Suprapubic skin (tissue), 4 donors: ENCODE measurements around the gene RPL19. TPM values are rescaled to one million over a fixed set of nuclear protein-coding genes. Genes with fewer than 3 reads are reported as not detected.

Source experiments
- DNase-seq, 2 donors: peaks; one replicate each; pipeline ENCODE4 v3.0.0-alpha.2; 2019; ENCODE audit warnings: low spot score in 2 of 2
- H3K27ac ChIP-seq: fragments of 200-600 bp; sonication (generic); one replicate; pipeline ENCODE4 v1.5.1; 2019
- H3K27me3 ChIP-seq: fragments of 200-600 bp; sonication (generic); one replicate; pipeline ENCODE4 v1.5.1; 2019
- H3K36me3 ChIP-seq: fragments of 200-600 bp; sonication (generic); one replicate; pipeline ENCODE4 v1.5.1; 2019
- H3K4me1 ChIP-seq: fragments of 200-600 bp; sonication (generic); one replicate; pipeline ENCODE4 v1.5.1; 2019
- H3K4me3 ChIP-seq: fragments of 200-600 bp; sonication (generic); one replicate; pipeline ENCODE4 v1.5.1; 2019; ENCODE audit warnings: mild to moderate bottlenecking
- H3K9me3 ChIP-seq: fragments of 200-600 bp; sonication (generic); one replicate; pipeline ENCODE4 v1.5.1; 2019
- CTCF ChIP-seq, 2 donors: fragments of 200-600 bp in 1 of 2; fragments of 450-650 bp in 1 of 2; sonication (generic) in 1 of 2; IDR thresholded peaks; one replicate each; pipeline ENCODE4 v1.5.1; 2016 to 2019; ENCODE audit warnings: antibody characterized with exemption in 2 of 2, mild to moderate bottlenecking in 1 of 2, moderate library complexity in 1 of 2
- EP300 ChIP-seq: sonication (generic); formaldehyde crosslinking; IDR thresholded peaks from one replicate; pipeline ENCODE4 v1.6.1; 2017; ENCODE audit warnings: antibody characterized with exemption
- POLR2A ChIP-seq, 2 donors: fragments of 450-650 bp; IDR thresholded peaks; one replicate each; pipeline ENCODE4 v1.6.1; 2017; ENCODE audit warnings: antibody characterized with exemption in 2 of 2, mild to moderate bottlenecking in 2 of 2, moderate library complexity in 2 of 2
- POLR2AphosphoS5 ChIP-seq, 3 donors: sonication (generic); formaldehyde crosslinking; IDR thresholded peaks; one replicate each; pipeline ENCODE4 v1.6.1; 2017; ENCODE audit warnings: antibody characterized with exemption in 3 of 3
- WGBS: methylation state at CpG from one replicate; pipeline ENCODE4 v1.1.5; 2018; 5-methylcytosine and 5-hydroxymethylcytosine counted together
- total RNA-seq, 4 donors: library from RNA; depleted of rRNA; stranded (reverse); fragments of >200 nt; gene quantifications; one replicate each; pipeline ENCODE4 v1.1.0, GENCODE V29; 2016

RPL19 gene
- total RNA-seq, 4 donors from 2014 or later = 2,327 to 3,514 (median 3,192) TPM

- no peak overlapping the region for H3K27ac ChIP-seq
- no peaks in the 10 kb centered on the region for H3K27me3 ChIP-seq
- no peak for DNase-seq
- TF ChIP-seq EP300 = no peak
- no peak for TF ChIP-seq POLR2A (IDR thresholded peaks at IDR 0.05)
- TF ChIP-seq POLR2AphosphoS5 (IDR thresholded peaks at IDR 0.05) = no peak
- no peak for TF ChIP-seq CTCF (IDR thresholded peaks at IDR 0.05)
- H3K9me3 ChIP-seq = no peaks in the 10 kb centered on the region
- no peak overlapping the region for H3K4me3 ChIP-seq
- H3K36me3 ChIP-seq = peaks cover 55% of the 10 kb centered on the region
- H3K4me1 ChIP-seq = peaks cover 24% of the 10 kb centered on the region
- WGBS = 95% methylated on average over 8 of the region's 9 CpGs
These were observed 8.2 kb upstream of the RPL19 start for GRCh38 chr17:39191750-39192510.

GRCh38 chr17:39192901-39193300 is 7.2 kb upstream of the RPL19 start:
- Histone ChIP-seq H3K27me3 (no peaks in the 10 kb centered on the region), H3K4me1 (peaks cover 34% of the 10 kb centered on the region), H3K9me3 (no peaks in the 10 kb centered on the region), H3K4me3 (no peak overlapping the region), H3K27ac (no peak overlapping the region), H3K36me3 (peaks cover 46% of the 10 kb centered on the region)
- 92% methylated on average over 16 of the region's 16 CpGs for WGBS
- TF ChIP-seq POLR2A (IDR thresholded peaks at IDR 0.05) (no peak), EP300 (no peak), CTCF (IDR thresholded peaks at IDR 0.05) (no peak), POLR2AphosphoS5 (IDR thresholded peaks at IDR 0.05) (no peak)
- DNase-seq = no peak

GRCh38 chr17:39193346-39193745 is 6.7 kb upstream of the RPL19 start:
- WGBS = 85% methylated on average over 3 of the region's 10 CpGs
- Histone ChIP-seq H3K4me3 (no peak overlapping the region), H3K4me1 (peaks cover 38% of the 10 kb centered on the region), H3K27me3 (no peaks in the 10 kb centered on the region), H3K36me3 (peaks cover 42% of the 10 kb centered on the region), H3K27ac (no peak overlapping the region), H3K9me3 (no peaks in the 10 kb centered on the region)
- TF ChIP-seq EP300 (no peak), POLR2A (IDR thresholded peaks at IDR 0.05) (no peak), POLR2AphosphoS5 (IDR thresholded peaks at IDR 0.05) (no peak), CTCF (IDR thresholded peaks at IDR 0.05) (no peak)
- DNase-seq = no peak

- 77% methylated on average over 15 of the region's 20 CpGs for WGBS
- DNase-seq = peak in 1 of 2 donors; percentile 86
- H3K27me3 ChIP-seq = no peaks in the 10 kb centered on the region
- H3K4me1 ChIP-seq = peaks cover 48% of the 10 kb centered on the region
- peak overlapping the region; percentile 20 for H3K27ac ChIP-seq
- H3K9me3 ChIP-seq = no peaks in the 10 kb centered on the region
- TF ChIP-seq CTCF (IDR thresholded peaks at IDR 0.05) (peak in 1 of 2 donors; percentile 28), EP300 (no peak)
- H3K36me3 ChIP-seq = peaks cover 33% of the 10 kb centered on the region
- no peak overlapping the region for H3K4me3 ChIP-seq
These were observed 5.7 kb upstream of the RPL19 start for GRCh38 chr17:39194089-39194984.

- Histone ChIP-seq H3K36me3 (peaks cover 26% of the 10 kb centered on the region), H3K4me1 (peaks cover 51% of the 10 kb centered on the region), H3K27ac (peak overlapping the region; percentile 20), H3K9me3 (no peaks in the 10 kb centered on the region), H3K27me3 (no peaks in the 10 kb centered on the region), H3K4me3 (peak overlapping the region; percentile 68)
- 67% methylated on average over 9 of the region's 10 CpGs for WGBS
- no peak for DNase-seq
- TF ChIP-seq POLR2AphosphoS5 (IDR thresholded peaks at IDR 0.05) (no peak), EP300 (no peak), CTCF (IDR thresholded peaks at IDR 0.05) (no peak), POLR2A (IDR thresholded peaks at IDR 0.05) (no peak)
These were observed 5.0 kb upstream of the RPL19 start for GRCh38 chr17:39194985-39195524.
